GM12872 (cell line): Measurements from ENCODE around the gene MAD1L1.

ENCODE experiments used
- TF ChIP-seq, protein P1 (sequence below): IDR thresholded peaks from 3 replicates; pipeline ENCODE4 v1.5.1; 2011; ENCODE audit warnings: low read depth, mild to moderate bottlenecking, low read length, moderate library complexity; ENCODE audit not compliant: insufficient read depth

Gene MAD1L1

DNA sequence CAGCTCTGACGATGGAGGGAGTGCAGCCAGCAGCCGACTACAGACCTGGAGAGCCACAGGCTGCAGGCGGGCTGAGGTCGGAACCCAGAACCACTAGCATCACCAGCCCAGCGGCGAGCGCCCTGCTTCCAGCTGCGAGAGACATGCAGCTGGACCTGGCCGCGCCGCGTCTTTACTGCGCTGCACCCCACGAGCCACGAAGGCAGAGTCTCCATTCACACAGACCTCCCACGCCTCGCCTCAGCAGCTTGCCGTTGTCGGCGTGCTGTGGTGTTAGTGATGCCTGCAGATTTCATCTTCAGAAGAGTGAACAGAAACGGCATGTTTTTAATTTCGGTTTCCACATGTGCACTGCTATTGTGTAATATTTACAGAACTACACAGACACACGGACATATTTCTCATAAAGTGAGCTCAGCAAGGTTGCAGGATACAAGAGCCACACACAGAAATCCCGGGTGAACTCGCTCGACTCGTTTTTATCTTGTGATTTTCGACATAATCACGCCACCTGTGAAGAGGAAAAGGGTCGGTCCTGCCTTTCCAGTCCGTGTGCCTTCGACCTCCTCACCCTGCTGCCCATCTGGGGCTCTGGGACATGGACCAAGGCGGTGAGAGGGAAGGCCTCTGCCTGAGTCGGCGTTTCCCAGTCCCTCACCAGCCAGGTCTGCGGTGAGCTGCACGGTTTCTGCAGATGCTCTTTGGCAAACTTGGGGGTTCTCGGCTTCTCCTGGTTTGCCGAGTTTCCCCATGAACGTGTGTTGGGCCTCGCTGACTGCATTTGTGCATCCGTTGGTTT, 310.5 kb downstream of the MAD1L1 start:
- TF ChIP-seq, protein P1, sequence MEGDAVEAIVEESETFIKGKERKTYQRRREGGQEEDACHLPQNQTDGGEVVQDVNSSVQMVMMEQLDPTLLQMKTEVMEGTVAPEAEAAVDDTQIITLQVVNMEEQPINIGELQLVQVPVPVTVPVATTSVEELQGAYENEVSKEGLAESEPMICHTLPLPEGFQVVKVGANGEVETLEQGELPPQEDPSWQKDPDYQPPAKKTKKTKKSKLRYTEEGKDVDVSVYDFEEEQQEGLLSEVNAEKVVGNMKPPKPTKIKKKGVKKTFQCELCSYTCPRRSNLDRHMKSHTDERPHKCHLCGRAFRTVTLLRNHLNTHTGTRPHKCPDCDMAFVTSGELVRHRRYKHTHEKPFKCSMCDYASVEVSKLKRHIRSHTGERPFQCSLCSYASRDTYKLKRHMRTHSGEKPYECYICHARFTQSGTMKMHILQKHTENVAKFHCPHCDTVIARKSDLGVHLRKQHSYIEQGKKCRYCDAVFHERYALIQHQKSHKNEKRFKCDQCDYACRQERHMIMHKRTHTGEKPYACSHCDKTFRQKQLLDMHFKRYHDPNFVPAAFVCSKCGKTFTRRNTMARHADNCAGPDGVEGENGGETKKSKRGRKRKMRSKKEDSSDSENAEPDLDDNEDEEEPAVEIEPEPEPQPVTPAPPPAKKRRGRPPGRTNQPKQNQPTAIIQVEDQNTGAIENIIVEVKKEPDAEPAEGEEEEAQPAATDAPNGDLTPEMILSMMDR = no peak

DNA sequence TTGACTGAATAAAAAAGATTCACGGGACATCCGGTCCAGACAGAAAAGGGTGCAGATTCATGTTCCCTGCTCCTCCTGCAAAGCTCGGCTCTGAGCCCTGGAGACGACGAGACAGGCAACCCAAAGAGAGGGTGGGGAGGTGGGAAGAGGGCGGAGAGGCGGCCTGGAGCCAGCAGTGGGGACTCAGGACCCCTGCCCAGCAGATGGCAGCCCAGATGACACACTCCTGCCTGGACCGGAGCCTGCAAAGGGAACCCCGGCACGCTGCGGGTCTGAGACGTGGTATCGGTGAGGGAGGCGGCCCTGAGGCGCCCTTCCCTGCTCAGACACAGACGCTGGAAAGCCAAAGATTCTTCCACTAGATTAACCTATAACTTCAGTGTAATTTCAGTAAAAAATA, 311.9 kb downstream of the MAD1L1 start:
- TF ChIP-seq, protein P1 = no peak

DNA sequence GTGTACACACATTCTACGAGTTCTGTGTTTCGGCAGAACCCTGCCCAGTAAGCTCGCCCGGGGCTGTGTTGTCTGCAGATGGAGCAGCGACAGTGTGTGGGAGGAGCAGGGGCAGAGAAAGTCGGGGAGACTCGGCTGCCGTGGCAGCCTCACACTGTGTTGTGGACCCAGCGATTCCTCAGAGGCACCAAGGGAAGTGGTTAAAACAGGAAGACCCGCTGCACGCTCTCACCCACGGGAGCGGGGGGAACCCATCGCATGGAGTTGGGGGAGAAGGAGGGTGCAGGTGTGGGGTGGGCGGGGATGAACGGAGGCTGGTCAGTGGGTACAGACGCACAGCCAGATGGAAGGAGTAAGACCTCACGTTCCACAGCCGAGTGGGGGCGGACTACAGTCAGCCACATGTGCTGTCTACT, 312.5 kb downstream of the MAD1L1 start:
- TF ChIP-seq, protein P1 = no peak

DNA sequence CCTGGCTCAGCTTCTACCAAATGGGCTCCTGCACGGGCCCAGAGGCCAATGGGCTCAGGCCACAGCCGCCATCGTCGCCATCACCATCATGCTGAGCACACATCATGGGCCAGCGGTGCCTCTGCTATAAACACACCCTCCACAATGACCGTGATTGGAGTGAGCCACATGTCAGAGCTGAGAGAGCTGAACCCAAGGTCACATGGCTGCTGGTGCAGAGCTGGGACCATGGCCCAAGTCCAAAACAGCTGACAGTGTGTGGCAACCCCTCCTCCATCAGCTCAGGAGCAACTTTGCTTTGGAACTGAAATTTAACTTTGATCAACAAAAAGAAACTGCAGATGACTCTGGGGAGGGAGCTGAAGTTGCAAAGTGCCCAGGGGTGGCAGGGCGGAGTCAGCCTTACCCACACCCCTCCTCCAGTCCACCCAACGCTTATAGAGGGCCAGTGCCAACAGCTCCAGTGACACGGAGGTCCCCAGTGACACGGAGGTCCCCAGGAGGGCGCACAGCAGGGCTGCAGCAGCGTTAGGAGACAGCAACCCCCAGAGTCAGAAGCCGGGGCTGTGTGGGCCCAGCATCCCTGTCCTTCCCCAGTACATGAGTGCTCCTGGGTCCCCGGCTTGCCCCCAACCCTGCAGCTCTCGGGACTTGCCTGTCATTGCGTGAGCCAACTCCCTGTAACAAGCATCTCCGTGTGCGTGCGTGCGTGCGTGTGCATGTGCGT, 313.0 kb downstream of the MAD1L1 start:
- TF ChIP-seq, protein P1 = no peak

DNA sequence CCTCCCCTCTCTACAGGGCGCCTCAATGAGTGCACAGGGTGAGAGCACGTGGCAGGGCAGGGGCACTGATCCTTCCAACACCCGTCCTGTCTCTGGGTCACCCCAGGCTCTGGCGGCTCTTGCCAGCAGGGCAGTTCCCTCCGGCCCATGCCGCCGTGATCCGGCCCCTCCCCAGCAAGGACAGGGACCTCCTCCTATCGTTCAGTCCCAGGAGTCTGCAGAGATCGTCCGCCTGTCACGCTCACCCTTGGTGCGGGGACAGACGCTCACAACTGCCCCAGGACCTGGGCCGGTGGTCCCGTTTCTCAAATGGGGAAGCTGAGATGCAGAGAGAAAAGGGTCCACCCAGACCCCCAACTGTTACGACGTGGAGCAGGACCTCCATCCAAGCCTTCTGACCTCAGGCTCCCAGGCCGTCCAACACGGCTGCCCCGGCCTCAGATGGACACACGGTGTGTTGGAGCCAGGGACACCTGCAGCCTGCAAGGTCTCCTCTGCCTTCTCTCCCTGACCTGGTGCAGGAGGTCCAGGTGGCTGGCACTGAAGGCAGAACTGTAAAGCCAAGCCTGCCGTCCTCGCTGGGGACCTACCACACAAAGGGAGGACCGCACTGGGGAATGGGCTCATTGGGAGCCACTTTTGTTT, 313.7 kb downstream of the MAD1L1 start:
- TF ChIP-seq, protein P1 = no peak

DNA sequence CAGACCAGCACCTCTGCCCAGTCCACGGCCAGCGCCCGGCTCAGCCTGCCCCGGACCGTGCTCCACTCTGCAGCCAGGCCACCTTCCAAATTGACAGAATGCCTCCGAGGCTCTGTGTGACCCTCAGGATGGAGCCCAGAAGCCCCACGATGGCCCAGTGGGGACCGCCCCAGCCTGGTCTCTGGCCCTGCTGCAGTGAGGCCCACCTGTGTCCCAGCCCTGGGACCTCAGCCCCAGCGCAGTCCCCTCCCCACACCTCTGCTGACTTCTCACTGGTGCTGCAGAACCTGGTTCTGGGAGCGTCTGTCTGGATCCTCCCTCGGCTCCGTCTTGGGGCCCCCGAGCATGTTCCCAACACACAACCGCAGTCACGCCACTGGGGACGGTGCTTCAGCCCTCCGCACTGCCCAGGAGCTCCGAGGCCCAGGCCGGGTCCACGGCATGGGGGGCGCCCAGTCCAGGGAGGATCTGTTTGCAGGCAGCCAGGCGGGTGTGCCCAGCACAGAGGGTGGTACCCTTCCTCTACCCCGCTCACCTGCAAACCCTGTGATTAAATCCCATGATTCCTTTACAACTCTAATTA, 314.6 kb downstream of the MAD1L1 start:
- TF ChIP-seq, protein P1 = no peak

DNA sequence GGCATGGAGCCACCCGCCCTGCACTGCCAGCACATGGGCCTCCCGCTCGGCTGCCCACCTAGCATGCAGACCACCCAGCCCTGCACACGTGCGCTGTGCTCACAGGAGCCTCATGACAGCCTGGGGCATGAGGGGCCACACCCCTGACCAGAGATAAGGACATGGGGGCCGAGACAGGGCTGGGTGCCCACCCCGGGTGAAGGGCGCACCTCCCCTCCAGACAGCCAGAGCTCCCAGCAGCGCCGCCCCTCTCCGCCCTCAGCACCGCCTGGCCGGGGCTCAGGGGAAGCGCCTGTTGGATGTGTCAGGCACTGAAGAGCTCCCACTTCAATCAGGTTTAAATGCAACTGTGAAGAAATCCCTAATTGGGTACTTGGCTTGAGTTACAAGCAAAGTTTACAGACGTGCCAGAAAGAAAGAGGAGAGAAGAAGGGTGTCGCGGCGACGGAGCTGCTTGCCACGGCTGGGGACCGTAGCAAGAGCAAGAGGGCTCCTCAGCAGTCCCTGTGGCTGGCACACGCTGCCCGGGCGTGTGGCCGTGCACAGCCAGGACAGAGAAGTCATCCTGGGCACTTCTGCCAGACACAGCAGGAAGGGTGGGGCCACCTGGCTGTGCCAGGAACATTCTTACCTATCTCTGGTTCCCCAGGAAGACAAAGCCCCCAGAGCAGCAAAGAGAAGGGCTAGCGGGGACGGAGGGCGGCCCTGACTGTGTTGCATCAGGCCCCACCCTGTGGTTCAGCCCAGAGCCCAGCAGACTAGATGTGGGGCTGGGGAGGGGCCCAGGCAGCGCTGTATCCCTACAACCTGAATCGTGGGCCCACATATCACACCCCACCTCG, 315.3 kb downstream of the MAD1L1 start:
- TF ChIP-seq, protein P1 = no peak
